Measurements from ENCODE around the gene MARCHF10. TPM values are rescaled to one million over a fixed set of nuclear protein-coding genes. Genes with fewer than 3 reads are reported as not detected.

MARCHF10 gene
- polyA plus RNA-seq, 1 donor from 2014 or later = 0.27 TPM

GRCh38 chr17:62661337-62661736, 146.8 kb downstream of the MARCHF10 start:
- Histone ChIP-seq H3K27ac (ENCODE audit: low read length) (no peak overlapping the region), H3K79me2 (replicated peaks; ENCODE audit: insufficient read depth, low read length) (no peaks in the 10 kb centered on the region), H3K9me2 (ENCODE audit: insufficient read depth, low read length) (no peaks in the 10 kb centered on the region), H3K36me3 (ENCODE audit: insufficient read depth, low read length) (no peaks in the 10 kb centered on the region), H3K4me2 (ENCODE audit: low read length) (no peak overlapping the region), H2AFZ (ENCODE audit: low read depth, low read length) (no peak overlapping the region), H3K9ac (ENCODE audit: low read length) (no peak overlapping the region), H3K9me3 (ENCODE audit: low read length) (no peaks in the 10 kb centered on the region), H4K20me1 (ENCODE audit: insufficient read depth) (no peaks in the 10 kb centered on the region), H3K4me3 (ENCODE audit: low read length) (no peak overlapping the region), H3F3A (ENCODE audit: insufficient read depth, low read length, poor library complexity, severe bottlenecking) (no peaks in the 10 kb centered on the region), H3K27me3 (ENCODE audit: insufficient read depth, low read depth, low read length) (no peaks in the 10 kb centered on the region)
- TF ChIP-seq TAF1 (IDR thresholded peaks at IDR 0.05; ENCODE audit: low read depth) (no peak), POLR2AphosphoS5 (IDR thresholded peaks at IDR 0.05) (no peak), RAD21 (conservative IDR thresholded peaks at IDR 0.05) (no peak), SMC3 (conservative IDR thresholded peaks at IDR 0.05; ENCODE audit: poor library complexity) (no peak), EZH2 (IDR thresholded peaks at IDR 0.05; ENCODE audit: borderline replicate concordance, insufficient read depth, low read length, poor library complexity, severe bottlenecking) (no peak), EP300 (conservative IDR thresholded peaks at IDR 0.05; ENCODE audit: poor library complexity, severe bottlenecking) (no peak), MXI1 (conservative IDR thresholded peaks at IDR 0.05; ENCODE audit: poor library complexity, severe bottlenecking) (no peak)
- TF ChIP-seq, protein P1, sequence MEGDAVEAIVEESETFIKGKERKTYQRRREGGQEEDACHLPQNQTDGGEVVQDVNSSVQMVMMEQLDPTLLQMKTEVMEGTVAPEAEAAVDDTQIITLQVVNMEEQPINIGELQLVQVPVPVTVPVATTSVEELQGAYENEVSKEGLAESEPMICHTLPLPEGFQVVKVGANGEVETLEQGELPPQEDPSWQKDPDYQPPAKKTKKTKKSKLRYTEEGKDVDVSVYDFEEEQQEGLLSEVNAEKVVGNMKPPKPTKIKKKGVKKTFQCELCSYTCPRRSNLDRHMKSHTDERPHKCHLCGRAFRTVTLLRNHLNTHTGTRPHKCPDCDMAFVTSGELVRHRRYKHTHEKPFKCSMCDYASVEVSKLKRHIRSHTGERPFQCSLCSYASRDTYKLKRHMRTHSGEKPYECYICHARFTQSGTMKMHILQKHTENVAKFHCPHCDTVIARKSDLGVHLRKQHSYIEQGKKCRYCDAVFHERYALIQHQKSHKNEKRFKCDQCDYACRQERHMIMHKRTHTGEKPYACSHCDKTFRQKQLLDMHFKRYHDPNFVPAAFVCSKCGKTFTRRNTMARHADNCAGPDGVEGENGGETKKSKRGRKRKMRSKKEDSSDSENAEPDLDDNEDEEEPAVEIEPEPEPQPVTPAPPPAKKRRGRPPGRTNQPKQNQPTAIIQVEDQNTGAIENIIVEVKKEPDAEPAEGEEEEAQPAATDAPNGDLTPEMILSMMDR (IDR thresholded peaks at IDR 0.05; ENCODE audit: poor library complexity, severe bottlenecking) = no peak
- TF ChIP-seq, protein P2, sequence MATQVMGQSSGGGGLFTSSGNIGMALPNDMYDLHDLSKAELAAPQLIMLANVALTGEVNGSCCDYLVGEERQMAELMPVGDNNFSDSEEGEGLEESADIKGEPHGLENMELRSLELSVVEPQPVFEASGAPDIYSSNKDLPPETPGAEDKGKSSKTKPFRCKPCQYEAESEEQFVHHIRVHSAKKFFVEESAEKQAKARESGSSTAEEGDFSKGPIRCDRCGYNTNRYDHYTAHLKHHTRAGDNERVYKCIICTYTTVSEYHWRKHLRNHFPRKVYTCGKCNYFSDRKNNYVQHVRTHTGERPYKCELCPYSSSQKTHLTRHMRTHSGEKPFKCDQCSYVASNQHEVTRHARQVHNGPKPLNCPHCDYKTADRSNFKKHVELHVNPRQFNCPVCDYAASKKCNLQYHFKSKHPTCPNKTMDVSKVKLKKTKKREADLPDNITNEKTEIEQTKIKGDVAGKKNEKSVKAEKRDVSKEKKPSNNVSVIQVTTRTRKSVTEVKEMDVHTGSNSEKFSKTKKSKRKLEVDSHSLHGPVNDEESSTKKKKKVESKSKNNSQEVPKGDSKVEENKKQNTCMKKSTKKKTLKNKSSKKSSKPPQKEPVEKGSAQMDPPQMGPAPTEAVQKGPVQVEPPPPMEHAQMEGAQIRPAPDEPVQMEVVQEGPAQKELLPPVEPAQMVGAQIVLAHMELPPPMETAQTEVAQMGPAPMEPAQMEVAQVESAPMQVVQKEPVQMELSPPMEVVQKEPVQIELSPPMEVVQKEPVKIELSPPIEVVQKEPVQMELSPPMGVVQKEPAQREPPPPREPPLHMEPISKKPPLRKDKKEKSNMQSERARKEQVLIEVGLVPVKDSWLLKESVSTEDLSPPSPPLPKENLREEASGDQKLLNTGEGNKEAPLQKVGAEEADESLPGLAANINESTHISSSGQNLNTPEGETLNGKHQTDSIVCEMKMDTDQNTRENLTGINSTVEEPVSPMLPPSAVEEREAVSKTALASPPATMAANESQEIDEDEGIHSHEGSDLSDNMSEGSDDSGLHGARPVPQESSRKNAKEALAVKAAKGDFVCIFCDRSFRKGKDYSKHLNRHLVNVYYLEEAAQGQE (IDR thresholded peaks at IDR 0.05; ENCODE audit: borderline replicate concordance) = no peak

GRCh38 chr17:62660629-62661118, 147.4 kb downstream of the MARCHF10 start:
- Histone ChIP-seq H3K9me3 (ENCODE audit: low read length) (no peaks in the 10 kb centered on the region), H3K27ac (ENCODE audit: low read length) (no peak overlapping the region), H3F3A (ENCODE audit: insufficient read depth, low read length, poor library complexity, severe bottlenecking) (no peaks in the 10 kb centered on the region), H3K27me3 (ENCODE audit: insufficient read depth, low read depth, low read length) (no peaks in the 10 kb centered on the region), H2AFZ (ENCODE audit: low read depth, low read length) (no peak overlapping the region), H3K9me2 (ENCODE audit: insufficient read depth, low read length) (no peaks in the 10 kb centered on the region), H4K20me1 (ENCODE audit: insufficient read depth) (no peaks in the 10 kb centered on the region), H3K36me3 (ENCODE audit: insufficient read depth, low read length) (no peaks in the 10 kb centered on the region), H3K4me2 (ENCODE audit: low read length) (no peak overlapping the region), H3K4me3 (ENCODE audit: low read length) (no peak overlapping the region), H3K79me2 (replicated peaks; ENCODE audit: insufficient read depth, low read length) (no peaks in the 10 kb centered on the region), H3K9ac (ENCODE audit: low read length) (no peak overlapping the region)
- no peak for TF ChIP-seq SMC3 (conservative IDR thresholded peaks at IDR 0.05; ENCODE audit: poor library complexity)
- TF ChIP-seq EZH2 (IDR thresholded peaks at IDR 0.05; ENCODE audit: borderline replicate concordance, insufficient read depth, low read length, poor library complexity, severe bottlenecking) = no peak
- TF ChIP-seq MXI1 (conservative IDR thresholded peaks at IDR 0.05; ENCODE audit: poor library complexity, severe bottlenecking) = no peak
- TF ChIP-seq, protein P2 (IDR thresholded peaks at IDR 0.05; ENCODE audit: borderline replicate concordance) = no peak
- TF ChIP-seq EP300 (conservative IDR thresholded peaks at IDR 0.05; ENCODE audit: poor library complexity, severe bottlenecking) = no peak
- no peak for TF ChIP-seq RAD21 (conservative IDR thresholded peaks at IDR 0.05)
- TF ChIP-seq, protein P1 (IDR thresholded peaks at IDR 0.05; ENCODE audit: poor library complexity, severe bottlenecking) = no peak
- no peak for TF ChIP-seq POLR2AphosphoS5 (IDR thresholded peaks at IDR 0.05)
- TF ChIP-seq TAF1 (IDR thresholded peaks at IDR 0.05; ENCODE audit: low read depth) = no peak

Measured in neural cell (in vitro differentiated cells).